Measurements from ENCODE around the gene MAPK13. TPM values are rescaled to one million over a fixed set of nuclear protein-coding genes. Genes with fewer than 3 reads are reported as not detected.
"Not testable (repeated sequence)": the region's sequence is repeated elsewhere in the genome, so short reads cannot be mapped to it uniquely, and the experiment has no call there.

MAPK13 gene
- polyA plus RNA-seq, 1 donor = 6.8 TPM

DNA sequence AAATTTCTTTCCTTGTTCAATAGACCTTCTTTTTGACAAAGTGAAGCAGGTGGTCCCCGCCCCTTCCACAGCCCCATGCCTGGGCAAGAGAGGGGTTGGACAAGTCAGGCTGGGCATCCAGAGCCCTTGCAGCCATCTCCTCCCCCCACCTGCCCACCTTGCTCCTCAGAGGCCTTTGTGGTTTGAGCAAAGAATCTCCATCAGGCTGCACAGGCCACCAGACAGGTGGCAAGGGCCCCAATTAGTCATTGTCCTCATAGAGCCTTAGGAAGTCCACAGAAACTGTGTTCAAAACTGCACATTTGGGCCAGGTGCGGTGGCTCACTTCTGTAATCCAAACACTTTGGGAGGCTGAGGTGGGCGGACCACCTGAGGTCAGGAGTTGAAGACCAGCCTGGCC is 1.5 kb upstream of the MAPK13 start:
- no peak for DNase-seq

DNA sequence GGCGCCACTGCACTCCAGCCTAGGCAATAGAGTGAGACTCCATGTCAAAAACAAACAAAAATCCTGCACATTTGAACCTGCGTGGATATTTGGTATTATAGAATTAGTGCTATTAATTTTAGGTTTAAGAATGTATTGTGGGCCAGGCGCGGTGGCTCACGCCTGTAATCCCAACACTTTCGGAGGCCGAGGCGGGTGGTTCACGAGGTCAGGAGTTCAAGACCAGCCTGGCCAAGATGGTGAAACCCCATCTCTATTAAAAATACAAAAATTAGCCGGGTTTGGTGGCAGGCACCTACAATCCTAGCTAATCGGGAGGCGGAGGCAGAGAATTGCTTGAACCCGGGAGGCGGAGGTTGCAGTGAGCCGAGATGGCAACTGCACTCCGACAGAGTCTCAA is 979 bp upstream of the MAPK13 start:
- DNase-seq = not testable (repeated sequence)

DNA sequence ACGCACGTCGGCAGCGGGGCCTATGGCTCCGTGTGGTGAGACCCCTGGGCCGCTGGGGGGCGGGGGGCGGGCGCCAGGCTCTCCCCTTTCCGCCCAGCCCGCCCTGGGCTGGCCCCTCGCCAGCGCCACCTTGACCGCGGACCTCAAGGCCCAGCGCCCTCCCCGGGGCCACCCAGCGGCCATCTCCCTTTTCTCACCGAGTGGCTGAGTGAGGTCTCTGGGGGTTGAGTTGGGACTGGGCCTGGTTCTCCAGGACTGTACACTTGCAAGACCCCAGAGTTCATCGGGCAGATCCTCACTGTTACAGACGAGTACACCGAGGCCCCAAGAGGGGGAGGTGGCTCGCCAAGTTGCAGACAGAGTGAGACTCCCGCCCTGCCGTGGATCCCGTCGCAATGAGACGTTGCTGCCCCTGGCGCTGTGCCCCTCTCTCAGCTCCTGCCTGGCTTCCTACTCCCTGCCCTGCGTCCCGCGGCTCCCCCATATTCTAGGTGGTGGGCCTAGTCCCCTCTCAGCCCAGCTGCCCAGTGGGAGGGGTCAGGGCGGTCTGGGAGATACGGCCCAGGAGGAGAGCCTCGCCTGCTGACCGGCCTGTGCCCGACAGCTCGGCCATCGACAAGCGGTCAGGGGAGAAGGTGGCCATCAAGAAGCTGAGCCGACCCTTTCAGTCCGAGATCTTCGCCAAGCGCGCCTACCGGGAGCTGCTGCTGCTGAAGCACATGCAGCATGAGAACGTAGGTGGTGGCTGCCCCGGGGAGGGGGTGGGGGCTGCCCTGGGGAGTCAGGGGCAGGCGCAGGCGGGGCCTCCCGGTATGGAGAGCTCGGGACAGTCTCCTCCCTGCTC is 576 bp downstream of the MAPK13 start:
- DNase-seq = no peak

DNA sequence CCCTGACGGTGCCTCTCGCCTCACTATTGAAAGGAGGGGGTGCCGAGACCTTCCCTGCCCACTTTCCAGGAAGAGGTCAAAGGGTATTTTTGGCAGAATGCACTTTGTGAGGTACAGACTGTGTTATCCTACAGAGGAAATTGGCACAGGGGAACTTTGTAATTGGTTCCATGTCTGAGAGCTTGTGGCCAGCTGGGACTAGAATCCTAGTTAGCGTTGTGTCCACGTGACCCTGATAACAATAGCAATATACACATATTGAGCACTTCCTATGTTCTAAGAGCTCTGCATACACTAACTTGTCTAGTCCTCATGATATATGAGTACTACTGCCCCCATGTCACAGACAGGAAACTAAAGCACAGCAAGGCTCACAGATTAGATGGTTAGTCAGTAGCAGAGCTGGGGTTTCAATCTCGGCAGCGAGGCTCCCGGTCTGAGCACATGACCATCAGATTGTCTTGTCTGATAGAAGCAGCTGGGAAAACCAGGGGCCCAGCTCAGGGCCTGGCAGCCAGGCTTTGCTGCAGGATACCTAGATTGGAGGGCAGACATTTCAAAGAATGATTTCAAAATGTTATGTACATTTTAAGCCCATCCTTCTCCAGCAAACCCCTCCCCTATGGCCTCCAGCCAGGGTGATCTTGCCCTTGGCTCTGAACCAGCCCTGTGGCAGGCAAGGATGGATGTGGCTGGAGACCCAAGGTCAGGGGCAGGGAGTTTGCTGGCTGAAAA is 1.4 kb downstream of the MAPK13 start:
- DNase-seq = no peak

DNA sequence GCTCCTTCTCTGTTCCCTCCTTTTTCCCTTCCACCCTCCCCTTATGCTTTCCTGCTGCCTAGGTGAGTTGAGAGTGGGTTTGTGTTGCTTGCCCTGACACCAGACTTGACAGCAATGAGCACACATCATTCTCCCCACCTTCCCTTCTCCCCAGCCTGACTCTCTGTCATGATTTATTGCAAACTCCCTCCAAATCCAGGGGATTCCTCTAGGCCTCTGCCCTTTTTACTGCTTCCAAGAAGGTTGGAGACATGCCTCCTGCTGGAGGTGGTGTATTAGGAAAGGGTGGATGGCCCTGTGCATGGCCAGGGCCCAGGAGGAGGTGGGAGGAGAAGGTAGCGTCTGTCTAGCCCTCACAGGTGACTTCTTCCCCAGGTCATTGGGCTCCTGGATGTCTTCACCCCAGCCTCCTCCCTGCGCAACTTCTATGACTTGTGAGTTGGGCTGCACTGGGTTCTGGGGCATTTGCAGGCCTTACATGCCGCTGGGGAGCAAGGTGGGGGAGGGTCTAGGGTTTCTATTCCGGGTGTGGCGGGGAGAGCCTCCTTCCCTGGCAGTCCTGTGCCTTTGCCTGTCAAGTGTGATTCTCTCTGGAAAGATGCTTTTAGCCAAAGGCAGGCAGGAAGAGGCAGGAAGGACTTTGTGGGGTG is 2.1 kb downstream of the MAPK13 start:
- no peak for DNase-seq

DNA sequence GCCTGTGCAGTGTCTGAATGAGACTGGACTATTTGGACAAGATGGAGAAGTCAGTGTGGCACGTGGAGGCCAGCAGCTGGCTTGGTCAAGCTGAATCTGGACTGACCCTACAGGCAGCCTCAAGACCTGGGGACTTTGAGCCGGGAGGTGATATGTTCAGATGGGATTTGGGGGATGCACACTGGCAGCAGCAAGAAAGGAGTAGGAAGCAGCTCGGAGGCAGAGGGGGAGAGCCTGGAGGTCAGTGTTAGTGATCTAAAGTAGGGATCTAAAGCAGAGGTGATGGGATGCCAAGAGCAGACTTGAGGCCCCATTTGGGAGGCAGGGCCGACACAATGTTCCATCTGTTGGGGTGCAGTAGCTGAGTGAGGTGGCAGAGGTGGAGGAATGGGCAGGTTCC is 2.8 kb downstream of the MAPK13 start:
- no peak for DNase-seq

DNA sequence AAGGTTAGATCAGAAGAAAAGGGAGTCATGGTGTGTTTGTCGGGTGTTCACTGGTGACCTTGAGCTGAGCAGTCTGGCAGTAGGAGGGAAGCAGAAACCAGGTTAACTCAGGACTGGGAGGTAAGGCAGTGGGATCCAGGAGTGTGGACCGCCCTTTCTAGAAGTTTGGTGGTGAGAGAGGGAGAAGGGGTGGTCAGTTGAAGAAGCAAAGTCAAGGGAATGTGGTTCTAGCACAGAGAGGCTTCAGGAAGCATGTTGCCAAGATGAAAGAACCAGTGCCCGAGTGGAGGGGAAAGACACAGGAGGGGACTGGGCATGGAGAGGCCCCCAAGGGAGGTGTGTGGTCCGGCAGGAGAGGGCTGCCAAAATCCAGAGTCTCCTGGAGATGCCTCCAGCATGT is 3.6 kb downstream of the MAPK13 start:
- DNase-seq = no peak

DNA sequence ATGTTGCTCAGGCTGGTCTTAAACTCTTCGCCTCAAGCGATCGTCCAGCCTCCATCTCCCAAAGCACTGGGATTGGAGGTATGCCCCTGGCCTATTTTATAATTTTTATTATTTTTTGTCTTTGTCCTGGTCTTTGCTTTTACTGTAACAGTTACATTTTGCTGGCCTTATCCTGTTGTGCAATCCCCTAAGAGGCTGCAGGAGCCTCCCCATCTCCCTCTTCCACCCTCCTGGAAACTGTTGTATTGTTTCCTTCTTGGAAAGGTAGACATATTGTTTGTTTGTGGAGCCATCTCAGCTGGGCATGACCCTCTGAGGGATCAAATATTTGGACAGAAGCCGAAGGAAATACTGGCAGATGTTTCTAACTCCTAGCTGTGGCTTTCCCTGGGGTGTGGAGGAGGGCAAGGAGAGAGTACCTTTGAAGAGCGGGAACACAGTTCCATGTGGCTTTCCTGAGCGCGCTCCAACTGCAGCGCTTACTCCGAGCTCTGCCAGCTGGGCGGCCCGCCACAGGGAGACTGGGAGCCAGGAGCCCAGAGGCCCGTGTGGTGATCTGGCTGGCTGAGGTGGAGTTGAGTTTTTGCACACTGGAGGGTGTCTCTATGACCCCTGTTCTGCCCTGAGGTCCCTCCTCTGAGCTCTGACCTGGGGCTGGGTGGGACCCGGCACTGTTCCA is 4.9 kb downstream of the MAPK13 start:
- DNase-seq = no peak

DNA sequence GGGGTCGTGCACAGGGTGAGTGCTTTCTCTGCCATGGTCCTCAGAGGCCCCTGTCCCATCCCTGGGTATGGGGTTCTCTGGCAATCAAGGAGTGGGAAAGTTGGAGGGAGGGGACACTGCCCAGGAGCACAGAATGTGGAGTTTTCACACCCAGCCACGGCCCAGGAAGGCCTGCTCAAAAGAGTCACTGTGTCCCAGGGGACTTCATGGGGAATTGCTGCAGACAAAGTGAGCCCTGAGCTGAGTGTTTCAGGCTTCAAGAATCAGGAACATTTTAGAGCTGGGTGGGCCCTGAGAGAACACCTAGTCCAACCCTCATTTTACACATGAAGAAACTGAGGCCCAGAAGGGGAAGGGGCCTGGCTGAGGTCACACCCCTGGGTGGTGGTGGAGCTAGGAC is 5.7 kb downstream of the MAPK13 start:
- DNase-seq = no peak

DNA sequence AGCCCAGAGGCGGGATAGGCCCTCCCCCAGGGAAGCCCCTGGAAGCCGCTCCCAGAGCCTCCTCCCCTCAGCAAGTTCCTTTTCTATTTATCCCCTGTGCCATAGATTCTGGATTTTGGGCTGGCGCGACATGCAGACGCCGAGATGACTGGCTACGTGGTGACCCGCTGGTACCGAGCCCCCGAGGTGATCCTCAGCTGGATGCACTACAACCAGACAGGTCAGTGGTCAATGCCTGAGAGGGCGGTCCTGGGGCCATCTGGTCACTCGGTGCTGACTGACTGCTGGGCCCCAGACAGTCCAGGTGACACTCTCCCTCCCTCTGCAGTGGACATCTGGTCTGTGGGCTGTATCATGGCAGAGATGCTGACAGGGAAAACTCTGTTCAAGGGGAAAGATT is 6.2 kb downstream of the MAPK13 start:
- DNase-seq = no peak

DNA sequence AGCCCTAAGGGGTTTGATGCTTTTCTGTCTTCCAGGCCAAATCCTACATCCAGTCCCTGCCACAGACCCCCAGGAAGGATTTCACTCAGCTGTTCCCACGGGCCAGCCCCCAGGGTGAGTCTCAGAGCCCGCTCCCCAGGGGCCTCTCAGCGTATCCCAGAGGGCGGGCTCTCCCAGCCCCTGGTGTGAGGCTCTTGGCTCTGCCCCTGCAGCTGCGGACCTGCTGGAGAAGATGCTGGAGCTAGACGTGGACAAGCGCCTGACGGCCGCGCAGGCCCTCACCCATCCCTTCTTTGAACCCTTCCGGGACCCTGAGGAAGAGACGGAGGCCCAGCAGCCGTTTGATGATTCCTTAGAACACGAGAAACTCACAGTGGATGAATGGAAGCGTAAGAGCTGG is 8.4 kb downstream of the MAPK13 start:
- DNase-seq = no peak

DNA sequence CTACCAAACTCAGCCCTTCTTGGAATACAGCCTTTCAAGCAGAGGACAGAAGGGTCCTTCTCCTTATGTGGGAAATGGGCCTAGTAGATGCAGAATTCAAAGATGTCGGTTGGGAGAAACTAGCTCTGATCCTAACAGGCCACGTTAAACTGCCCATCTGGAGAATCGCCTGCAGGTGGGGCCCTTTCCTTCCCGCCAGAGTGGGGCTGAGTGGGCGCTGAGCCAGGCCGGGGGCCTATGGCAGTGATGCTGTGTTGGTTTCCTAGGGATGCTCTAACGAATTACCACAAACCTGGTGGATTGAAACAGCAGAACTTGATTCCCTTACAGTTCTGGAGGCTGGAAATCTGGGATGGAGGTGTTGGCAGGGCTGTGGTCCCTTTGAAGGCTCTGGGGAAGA is 9.1 kb downstream of the MAPK13 start:
- no peak for DNase-seq

DNA sequence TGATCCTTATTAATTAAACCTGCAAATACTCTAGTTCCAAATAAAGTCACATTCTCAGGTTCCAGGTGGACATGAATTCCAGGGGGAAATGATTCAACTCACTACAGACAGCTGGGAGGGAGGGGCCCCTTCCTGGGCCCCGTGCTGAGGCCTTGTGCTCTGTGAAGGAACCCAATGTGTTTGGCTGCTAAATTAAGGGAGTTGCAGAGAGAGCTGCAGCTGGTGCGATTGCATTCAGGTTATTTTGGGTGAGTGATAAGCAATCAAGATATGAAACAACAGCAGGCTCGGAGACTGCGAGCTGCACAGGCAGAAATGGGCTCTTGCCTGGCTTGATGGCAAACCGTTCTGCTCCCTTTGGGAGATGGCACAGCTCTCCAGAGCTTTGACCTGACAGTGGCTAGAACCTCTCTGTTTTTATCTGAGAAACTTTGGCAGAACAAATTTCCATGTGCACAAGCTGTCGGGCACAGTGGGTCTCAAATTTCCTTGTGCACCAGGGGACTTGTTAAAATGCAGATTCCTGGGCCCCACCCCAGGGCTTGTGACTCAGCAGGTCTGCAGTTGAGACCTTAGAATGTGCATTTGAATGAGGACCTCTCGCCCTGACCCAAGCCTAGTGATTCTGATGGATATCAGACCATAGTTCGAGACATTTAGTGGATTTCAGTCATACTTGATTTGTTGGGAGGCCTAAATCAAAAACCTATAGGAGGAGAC is 9.8 kb downstream of the MAPK13 start:
- no peak for DNase-seq

DNA sequence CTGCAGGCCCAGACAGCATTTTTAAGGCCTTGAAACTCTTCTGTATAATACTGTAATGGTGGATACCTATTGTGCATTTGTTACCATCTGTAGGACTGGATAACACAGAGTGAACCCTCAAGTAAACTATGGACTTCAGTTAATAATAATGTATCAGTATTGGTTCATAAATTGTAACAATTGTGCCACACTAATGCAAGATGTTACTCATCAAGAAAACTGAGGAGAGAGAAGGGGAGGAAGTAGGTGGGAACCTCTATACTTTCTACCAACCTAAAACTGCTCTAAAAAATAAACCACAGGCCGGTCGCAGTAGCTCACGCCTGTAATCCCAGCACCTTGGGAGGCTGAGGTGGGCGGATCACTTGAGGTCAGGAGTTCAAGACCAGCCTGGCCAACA is 10.8 kb downstream of the MAPK13 start:
- DNase-seq = no peak

DNA sequence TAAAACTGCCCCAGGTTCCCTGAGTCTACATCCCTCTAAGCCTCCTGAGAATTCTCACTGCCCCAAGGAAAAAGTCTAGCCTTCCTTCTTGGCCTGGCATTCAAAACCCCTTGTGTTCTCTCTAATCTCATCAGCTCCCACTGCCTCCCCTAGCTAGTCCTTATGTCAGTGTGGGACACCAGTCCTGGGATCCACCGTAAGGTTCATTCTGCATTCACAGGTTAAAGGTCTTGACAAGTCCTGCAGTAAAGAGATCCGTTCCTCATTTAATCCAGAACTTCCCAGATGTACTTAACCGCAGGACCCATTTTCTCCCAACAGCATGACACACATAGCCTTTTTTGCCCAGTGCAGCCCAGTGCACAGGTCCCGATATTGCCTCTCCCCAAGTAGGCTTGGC is 11.6 kb downstream of the MAPK13 start:
- DNase-seq = no peak

DNA sequence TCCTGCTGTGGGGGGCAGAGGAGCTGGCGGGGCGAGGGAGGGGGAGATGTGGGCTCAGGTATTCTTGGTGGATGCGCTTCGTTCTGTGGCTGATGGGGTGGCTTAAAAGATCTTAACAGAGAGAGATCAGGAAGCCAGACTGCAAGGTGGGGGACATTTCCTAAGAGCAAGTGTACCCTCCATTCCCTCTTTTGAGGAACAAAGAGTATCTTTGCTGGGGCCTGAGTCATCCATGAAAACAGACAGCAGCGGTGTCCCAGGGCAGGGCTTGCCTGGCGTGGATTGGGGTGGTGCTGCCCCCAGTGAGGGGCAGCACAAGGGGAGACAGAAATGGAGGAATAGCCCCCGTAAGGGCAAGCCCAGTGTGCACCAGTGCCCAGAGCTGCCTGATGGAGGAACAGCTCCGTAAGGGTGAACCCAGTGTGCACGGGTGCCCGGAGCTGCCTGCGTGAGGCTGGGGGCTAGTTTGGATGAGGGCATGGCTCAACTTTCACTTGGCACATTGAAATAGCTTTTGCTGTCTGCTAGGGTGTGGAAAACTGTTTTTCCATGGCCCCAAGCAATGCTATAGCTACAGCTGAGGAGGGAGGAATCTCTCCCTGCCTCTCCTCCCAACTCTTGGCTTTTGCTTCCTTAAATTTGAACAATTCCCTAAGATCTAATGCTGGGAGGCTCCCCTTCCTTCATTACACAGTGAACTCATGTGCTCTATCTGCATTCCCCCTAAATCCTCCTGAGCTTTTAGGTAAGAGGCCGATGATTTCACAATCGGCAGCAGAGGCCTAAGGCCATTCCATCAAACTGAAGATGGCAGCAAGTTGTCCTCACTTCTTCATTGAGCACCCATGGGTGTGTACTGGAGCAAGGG is 12.9 kb downstream of the MAPK13 start:
- no peak for DNase-seq

DNA sequence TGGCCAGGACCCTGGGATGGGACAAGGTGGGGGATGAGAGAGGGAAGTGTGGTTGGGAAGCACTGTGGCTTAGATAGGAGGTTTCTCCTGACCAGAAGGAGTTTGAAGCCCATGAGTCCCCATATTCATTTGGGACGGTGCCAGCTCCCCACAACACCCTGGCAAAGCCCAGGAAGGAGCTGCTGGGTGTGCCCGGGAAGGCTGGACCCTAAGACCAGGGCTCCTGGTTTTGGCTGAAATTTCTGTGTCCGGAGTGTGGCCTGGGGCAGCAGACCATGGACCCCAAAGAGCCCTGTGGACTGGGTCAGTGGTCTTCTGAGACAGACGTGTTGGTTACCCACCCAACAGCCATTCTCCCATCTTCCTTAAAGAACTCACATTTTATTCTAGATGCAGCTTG is 15.2 kb downstream of the MAPK13 start:
- DNase-seq = no peak

DNA sequence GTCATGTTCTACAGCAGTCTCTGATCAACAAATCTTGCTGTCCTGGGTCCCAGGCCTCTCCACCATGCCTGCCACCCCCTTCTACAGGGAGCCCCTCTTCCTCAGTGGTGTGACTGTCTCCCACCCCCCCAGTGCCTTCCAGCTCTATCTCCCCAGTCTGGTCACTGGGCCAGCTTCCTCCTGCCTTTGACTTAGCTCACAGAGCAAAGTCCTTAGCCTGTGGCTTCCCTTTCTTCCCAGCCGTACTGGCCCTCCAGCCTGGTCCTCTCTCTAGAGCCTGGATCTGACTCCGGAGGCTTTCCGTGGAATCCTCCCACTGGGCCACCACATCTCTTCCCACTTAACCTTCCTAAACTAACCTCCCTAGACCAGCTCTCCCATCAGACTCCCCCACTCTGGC is 17.0 kb downstream of the MAPK13 start:
- DNase-seq = no peak

DNA sequence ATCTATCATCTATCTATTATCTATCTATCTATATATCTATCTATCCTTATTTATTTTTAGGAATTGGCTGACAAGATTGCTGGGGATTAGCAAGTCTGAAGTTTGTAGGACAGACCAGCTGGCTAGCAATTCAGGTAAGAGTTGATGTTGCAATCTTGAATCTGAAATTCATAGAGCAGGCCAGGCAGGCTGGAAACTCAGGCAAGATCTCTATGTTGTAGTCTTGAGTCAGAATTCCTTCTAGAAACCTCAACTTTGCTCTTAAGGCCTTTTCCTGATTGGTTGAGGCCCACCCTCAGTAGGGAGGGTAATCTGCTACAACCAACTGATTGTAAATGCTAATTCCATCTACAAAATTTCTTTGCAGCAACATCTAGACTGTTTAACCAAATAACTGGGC is 19.2 kb downstream of the MAPK13 start:
- DNase-seq = no peak

DNA sequence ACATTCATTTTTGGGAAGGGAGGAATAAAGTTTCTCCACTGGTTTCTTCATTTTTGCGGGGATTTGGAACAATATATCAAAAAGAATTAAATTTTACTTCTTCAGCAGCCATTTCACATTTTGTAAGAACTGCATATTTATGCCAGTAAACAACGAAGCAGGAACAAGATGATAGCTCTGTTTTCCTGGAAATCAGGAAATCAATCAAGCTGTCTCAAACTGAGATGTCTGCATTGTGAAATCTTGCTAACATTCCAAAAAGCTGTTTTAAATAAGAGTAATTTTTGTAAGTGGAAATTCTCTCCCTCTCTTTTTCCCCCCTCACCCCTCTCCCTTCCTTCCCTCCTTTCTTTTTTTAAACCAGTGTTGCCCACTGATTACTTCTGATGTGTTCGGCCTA is 20.0 kb downstream of the MAPK13 start:
- DNase-seq = no peak

DNA sequence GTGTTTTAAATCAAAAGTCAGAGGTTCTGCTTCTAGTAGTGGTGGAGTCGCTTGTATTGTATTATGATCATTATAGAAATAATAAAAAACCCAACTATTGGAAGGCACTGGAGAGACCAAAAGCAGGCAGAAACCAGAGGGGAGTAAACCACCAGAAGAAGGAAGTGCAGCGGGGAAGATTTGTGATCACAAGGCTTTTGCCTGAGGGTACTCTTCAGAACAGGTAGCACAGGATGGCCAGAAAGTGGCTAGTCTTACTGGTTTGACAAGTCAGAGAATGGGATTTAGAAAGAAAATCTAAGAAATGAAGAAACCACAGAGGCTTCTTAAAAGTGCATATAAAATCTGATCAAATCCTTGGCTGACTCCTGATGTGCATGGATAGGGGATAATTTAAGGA is 24.0 kb downstream of the MAPK13 start:
- no peak for DNase-seq
